HG02610 (cell line): ENCODE results near the gene MYH2.

Experiments
- ATAC-seq: cut with Tn5 transposase; IDR thresholded peaks from one replicate; pipeline ENCODE4 v1.9.1; 2021; ENCODE audit warnings: mild to moderate bottlenecking, moderate library complexity; ENCODE audit not compliant: unreplicated experiment

MYH2 gene

DNA sequence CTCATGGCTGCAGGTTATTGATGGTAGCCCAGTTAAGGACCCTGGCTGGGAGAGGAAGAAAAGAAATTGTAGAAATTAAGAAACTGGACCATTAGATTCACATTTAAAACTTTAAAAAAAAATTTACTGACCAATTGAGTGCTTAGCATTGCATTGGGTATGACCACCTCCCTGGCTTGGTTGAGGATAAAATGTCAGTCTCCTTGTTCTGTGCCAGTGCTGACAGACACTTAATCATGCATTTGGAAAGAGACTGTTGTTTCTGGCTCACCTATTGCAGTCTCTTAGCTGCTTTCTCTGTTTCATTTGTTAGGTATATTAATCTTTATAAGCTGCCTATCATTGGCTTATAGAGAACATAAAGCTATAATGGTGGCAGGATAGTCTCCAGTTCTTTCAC lies 32.8 kb downstream of the MYH2 start:
- ATAC-seq = no peak

DNA sequence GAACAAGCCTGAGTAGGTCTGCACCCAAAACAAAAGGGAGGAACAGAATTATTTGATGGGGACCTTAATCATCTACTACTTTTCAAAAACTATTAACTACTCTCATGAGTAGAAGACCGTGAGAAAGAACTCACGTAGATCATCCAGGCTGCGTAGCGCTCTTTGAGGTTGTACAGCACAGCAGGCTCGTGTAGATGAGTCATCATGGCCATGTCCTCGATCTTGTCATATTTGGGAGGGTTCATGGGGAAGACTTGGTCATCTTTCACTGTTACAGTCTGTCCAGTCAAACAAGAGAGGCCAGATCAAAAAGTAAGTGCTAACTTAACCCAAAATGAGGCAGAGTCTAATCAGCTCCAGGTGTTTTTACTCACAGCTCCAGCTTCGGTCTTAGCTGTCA lies 33.4 kb downstream of the MYH2 start:
- ATAC-seq = no peak

DNA sequence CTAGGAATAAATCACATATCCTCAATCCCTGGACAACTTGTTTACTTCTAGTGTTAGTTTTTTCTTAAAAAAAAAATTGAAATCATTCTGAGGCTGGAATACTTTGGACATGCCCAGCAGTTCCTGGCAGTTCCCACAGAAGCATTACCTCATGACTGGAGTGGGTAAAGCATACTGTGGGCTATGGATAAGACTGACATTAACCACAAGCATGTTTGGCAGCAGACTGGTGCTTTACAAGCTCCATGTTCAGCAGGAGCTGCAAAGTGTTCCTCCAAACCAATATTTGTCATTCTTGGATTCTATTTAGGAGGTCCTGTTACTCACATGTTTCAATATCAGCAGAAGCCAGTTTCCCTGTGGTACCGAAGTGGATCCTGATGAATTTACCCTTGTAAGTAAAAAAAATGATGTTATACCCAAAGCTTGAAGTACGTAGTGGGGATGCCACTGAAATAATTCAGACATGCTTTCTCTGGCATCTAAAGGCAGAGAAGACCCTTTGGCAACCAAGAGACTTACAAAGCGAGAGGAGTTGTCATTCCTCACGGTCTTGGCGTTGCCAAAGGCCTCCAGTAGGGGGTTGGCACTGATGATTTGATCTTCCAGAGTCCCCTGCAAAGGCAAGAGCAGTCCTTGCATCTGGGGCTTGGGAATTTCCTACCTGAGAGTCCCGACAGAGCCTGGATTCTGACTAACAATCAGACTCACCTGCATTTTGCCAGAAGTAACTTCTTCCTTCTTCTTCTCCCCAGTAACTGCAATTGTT lies 36.0 kb downstream of the MYH2 start:
- no peak for ATAC-seq

DNA sequence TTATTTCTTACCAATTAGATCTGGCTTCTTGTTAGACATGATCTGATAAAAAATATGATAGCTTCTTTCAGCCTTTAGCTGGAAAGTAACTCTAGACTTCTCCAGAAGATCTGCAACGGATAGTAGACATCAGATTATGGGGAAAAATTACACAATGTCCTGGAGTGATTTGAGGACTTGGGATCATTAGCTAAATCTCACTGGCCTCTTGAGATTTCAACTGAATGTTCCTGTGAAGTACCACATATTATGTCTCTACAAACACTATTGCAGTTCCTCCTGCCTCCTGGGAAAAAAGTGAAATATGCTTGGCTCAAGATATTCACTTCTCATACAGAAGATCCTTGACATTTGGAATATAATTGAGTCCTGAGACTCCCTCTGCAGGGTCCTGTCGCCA lies 36.6 kb downstream of the MYH2 start:
- no peak for ATAC-seq

DNA sequence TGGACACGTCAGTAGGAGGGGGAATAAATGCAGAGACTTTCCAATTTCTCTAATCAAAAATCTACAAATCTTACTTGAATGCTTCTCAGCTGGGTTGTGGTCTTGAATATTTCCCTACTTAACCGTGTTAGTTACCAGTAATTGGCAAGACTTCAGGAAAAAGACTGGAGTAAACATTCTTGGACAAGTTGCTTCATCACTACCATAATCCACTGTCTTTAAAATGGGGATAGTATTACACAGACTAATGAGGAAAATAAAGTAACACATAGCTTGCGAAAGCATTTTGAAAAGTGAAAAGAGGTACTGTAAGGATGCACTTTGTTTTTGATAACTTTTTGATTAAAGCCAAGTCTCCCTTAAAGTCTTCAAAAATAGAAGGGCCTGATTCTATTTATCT lies 49.5 kb downstream of the MYH2 start:
- no peak for ATAC-seq

DNA sequence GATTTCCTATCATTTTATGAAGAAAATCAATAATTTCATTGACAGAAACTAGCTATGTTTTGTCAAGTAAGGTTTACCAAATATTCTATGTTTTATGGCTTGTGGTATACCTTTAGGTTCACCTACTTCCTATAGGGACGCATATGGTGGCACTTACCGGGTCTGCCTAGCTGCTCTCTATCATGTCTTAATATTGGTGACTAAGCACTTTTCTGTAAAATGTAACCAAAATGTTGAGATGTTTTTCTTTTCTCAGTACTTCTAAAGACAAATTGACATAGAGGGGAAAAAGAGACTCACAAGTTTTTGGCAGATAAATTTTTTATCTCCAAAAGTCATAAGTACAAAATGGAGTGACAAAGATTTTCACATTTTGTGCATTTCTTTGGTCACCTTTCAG lies 57.5 kb downstream of the MYH2 start:
- no peak for ATAC-seq

DNA sequence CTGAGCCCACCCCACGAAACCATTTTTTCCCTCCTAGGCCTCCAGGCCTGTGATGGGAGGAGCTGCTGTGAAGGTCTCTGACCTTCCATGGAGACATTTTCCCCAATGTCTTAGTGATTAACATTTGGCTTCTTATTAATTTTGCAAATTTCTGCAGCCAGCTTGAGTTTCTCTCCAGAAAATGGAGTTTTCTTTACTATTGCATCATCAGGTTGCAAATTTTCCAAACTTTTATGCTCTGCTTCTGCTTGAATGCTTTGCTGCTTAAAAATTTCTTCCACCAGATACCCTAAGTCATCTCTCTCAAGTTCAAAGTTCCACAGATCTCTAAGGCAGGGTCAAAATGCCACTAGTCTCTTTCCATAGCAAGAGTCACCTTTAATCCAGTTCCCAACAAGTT lies 67.2 kb downstream of the MYH2 start:
- ATAC-seq = no peak

DNA sequence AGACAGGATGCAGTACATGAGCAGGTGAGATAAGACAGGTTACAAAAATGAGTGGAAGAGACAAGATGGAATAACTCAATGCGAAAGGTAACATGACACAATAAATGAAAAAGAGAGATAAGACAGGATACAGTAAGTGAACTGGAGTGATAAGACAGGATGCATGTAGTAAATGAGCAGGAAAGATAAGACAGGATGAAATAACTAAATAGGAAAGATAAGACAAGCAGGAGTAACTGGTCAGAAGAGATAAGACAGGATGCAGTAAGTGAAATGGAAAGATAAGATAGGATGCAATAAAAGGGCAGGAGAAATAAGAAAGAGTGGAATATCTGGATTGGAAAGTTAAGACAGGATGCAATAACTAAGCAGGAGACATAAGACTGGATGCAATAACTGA lies 71.8 kb downstream of the MYH2 start:
- no peak for ATAC-seq

DNA sequence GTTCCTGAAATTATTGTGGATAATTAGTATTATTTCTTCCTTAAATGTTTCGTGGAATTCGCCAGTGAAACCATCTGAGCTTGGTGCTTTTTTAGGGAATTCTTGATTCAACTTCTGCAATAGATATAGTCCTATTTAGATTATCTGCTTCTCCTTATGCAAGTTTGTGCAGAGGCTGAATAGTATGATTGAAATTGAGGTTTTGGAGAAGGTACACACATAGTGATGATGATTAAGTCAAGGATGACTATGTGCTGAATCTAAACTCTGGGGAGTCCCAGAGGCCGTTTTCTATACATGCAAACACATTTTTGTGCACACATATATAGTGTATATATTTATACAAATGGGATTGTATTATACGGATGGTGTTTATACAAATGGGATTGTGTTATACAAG lies 74.9 kb downstream of the MYH2 start:
- no peak for ATAC-seq

DNA sequence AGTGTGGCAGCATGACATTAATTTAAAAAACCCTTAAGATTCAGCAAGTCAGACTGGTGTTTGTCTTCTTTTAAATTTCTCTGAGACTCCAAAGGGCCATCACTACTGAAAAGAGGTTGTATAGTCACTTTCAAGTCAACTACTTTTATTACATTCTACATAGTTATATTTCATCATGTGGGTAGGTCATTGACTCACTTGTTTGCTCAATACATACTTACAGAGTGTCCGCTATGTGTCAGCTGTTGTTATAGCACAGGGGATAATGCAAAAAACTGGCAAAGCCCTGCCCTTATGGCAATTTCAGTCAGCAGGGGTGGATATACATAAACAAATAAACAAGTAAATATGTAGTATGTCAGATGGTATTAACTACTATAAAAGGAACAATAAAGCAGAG lies 77.6 kb downstream of the MYH2 start:
- ATAC-seq = no peak
